Astrocyte (in vitro differentiated cells and primary cell): ENCODE data around the gene S100A11. TPM values are rescaled to one million over a fixed set of nuclear protein-coding genes. Genes with fewer than 3 reads are reported as not detected.
A peak's percentile ranks its signal among the peaks of the same experiment; 100 is the strongest.

ENCODE experiments used
- DNase-seq: peaks from one replicate; pipeline ENCODE4 v3.0.0-alpha.2; 2010; ENCODE audit warnings: low read depth
- FAIRE-seq: peaks from 2 replicates; lab custom pipeline; 2011; peaks lifted over from hg19 to GRCh38; lab: Jason Lieb, UNC
- H2AFZ ChIP-seq: 2 replicates; pipeline ENCODE4 v1.6.0; 2012; ENCODE audit warnings: low read depth, low read length, inconsistent platforms
- H3K27ac ChIP-seq: 2 replicates; pipeline ENCODE4 v1.5.1; 2011; ENCODE audit warnings: low read depth, low read length, inconsistent platforms
- H3K27me3 ChIP-seq: 2 replicates; pipeline ENCODE4 v1.6.0; 2011; ENCODE audit warnings: low read length, inconsistent platforms; ENCODE audit not compliant: insufficient read depth
- H3K36me3 ChIP-seq: 2 replicates; pipeline ENCODE4 v1.5.1; 2011; ENCODE audit warnings: low read length, inconsistent platforms; ENCODE audit not compliant: insufficient read depth
- H3K4me1 ChIP-seq: 2 replicates; pipeline ENCODE4 v1.5.1; 2011; ENCODE audit warnings: low read length, inconsistent platforms; ENCODE audit not compliant: insufficient read depth
- H3K4me2 ChIP-seq: 2 replicates; pipeline ENCODE4 v1.6.0; 2012; ENCODE audit warnings: low read length, inconsistent platforms
- H3K4me3 ChIP-seq: 2 replicates; pipeline ENCODE4 v1.5.1; 2011; ENCODE audit warnings: low read depth, mild to moderate bottlenecking, low read length, inconsistent platforms; ENCODE audit not compliant: insufficient read depth
- H3K79me2 ChIP-seq: 2 replicates; pipeline ENCODE4 v1.6.0; 2012; ENCODE audit warnings: mild to moderate bottlenecking, low read length, inconsistent platforms; ENCODE audit not compliant: insufficient read depth
- H3K9ac ChIP-seq: 2 replicates; pipeline ENCODE4 v1.6.0; 2012; ENCODE audit warnings: mild to moderate bottlenecking, low read length, inconsistent platforms
- H3K9me3 ChIP-seq: 2 replicates; pipeline ENCODE4 v1.5.1; 2012; ENCODE audit warnings: low read depth, mild to moderate bottlenecking, low read length, inconsistent platforms; ENCODE audit not compliant: insufficient read depth
- H4K20me1 ChIP-seq: 2 replicates; pipeline ENCODE4 v1.6.0; 2012; ENCODE audit warnings: low read length, inconsistent platforms; ENCODE audit not compliant: insufficient read depth
- H3K27ac Mint-ChIP-seq: one replicate; pipeline ENCODE4 v1.8.0; 2021; ENCODE audit warnings: mild to moderate bottlenecking, mixed read lengths; ENCODE audit not compliant: unreplicated experiment
- H3K27me3 Mint-ChIP-seq: one replicate; pipeline ENCODE4 v1.8.0; 2021; ENCODE audit warnings: low read depth, mixed read lengths; ENCODE audit not compliant: unreplicated experiment
- H3K36me3 Mint-ChIP-seq: one replicate; pipeline ENCODE4 v1.8.0; 2021; ENCODE audit warnings: low read depth, mixed read lengths; ENCODE audit not compliant: unreplicated experiment
- H3K4me1 Mint-ChIP-seq: one replicate; pipeline ENCODE4 v1.8.0; 2021; ENCODE audit warnings: low read depth, mixed read lengths; ENCODE audit not compliant: unreplicated experiment
- H3K4me3 Mint-ChIP-seq: one replicate; pipeline ENCODE4 v1.8.0; 2021; ENCODE audit warnings: mild to moderate bottlenecking, moderate library complexity, mixed read lengths; ENCODE audit not compliant: unreplicated experiment
- H3K9me3 Mint-ChIP-seq: one replicate; pipeline ENCODE4 v1.8.0; 2021; ENCODE audit warnings: mild to moderate bottlenecking, mixed read lengths; ENCODE audit not compliant: unreplicated experiment
- EZH2 ChIP-seq: IDR thresholded peaks from 2 replicates; pipeline ENCODE4 v1.6.1; 2012; ENCODE audit warnings: mild to moderate bottlenecking, low read length, inconsistent platforms; ENCODE audit not compliant: insufficient read depth
- total RNA-seq: library from RNA; stranded (reverse); gene quantifications from 2 replicates; pipeline ENCODE4 v1.2.1, GENCODE V29; 2021
- TF ChIP-seq, protein P1 (sequence below): IDR thresholded peaks from 2 replicates; pipeline ENCODE4 v1.5.1; 2011; ENCODE audit warnings: low read depth, mild to moderate bottlenecking, inconsistent platforms, low read length, moderate library complexity; ENCODE audit not compliant: insufficient read depth

Gene S100A11
- total RNA-seq, 1 donor from 2014 or later = 1,482 TPM

DNA sequence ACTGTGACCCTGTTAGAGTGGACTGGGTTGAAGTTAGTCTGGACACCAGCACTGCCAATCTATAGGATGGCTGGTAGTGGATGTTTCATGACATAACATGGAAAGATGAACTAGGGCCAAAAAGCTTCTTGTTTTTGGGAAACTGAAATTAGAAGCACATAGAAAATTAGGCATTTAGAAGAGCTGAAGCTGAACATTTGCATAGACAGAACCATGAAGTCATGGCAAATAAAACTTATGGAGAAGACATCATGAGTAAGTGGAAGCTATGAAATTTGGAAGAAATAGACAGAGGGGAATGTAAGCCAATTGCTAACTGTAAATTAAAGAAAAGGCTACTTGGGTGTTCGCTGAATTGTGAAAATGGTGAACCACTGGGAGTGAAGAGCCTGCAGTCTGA, 2.7 kb upstream of the S100A11 start:
- no peak overlapping the region for H3K9ac ChIP-seq
- H3K27ac Mint-ChIP-seq = no peak overlapping the region
- H3K9me3 ChIP-seq = no peaks in the 10 kb centered on the region
- H3K4me3 Mint-ChIP-seq = peak overlapping the region; percentile 29
- H3K36me3 ChIP-seq = no peaks in the 10 kb centered on the region
- peaks cover 10% of the 10 kb centered on the region for H3K36me3 Mint-ChIP-seq
- H3K27me3 Mint-ChIP-seq = no peaks in the 10 kb centered on the region
- H3K27ac ChIP-seq = no peak overlapping the region
- no peak for FAIRE-seq
- no peak overlapping the region for H2AFZ ChIP-seq
- no peak overlapping the region for H3K4me3 ChIP-seq
- peaks cover 9% of the 10 kb centered on the region for H3K4me1 ChIP-seq
- peaks cover 17% of the 10 kb centered on the region for H4K20me1 ChIP-seq
- H3K9me3 Mint-ChIP-seq = peaks cover 2% of the 10 kb centered on the region
- TF ChIP-seq, protein P1, sequence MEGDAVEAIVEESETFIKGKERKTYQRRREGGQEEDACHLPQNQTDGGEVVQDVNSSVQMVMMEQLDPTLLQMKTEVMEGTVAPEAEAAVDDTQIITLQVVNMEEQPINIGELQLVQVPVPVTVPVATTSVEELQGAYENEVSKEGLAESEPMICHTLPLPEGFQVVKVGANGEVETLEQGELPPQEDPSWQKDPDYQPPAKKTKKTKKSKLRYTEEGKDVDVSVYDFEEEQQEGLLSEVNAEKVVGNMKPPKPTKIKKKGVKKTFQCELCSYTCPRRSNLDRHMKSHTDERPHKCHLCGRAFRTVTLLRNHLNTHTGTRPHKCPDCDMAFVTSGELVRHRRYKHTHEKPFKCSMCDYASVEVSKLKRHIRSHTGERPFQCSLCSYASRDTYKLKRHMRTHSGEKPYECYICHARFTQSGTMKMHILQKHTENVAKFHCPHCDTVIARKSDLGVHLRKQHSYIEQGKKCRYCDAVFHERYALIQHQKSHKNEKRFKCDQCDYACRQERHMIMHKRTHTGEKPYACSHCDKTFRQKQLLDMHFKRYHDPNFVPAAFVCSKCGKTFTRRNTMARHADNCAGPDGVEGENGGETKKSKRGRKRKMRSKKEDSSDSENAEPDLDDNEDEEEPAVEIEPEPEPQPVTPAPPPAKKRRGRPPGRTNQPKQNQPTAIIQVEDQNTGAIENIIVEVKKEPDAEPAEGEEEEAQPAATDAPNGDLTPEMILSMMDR = no peak
- TF ChIP-seq EZH2 = no peak
- no peak overlapping the region for H3K4me2 ChIP-seq
- DNase-seq = no peak
- peaks cover 27% of the 10 kb centered on the region for H3K27me3 ChIP-seq
- peaks cover 24% of the 10 kb centered on the region for H3K79me2 ChIP-seq
- peaks cover 1% of the 10 kb centered on the region for H3K4me1 Mint-ChIP-seq

DNA sequence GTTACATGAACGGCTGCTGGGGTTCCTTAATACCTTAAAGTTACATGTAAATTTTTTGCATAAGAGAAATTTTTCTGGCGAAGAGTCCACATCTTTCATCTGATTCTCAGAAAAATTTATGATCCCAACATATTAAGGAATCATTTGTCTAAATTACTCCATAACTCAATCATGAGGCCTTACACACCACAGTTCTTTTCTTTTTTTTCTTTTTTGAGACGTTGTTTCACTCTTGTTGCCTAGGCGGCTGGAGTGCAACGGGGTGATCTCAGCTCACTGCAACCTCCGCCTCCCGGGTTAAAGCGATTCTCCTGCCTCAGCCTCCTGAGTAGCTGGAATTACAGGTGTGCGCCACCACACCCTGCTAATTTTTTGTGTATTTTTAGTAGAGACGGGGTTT, 2.1 kb upstream of the S100A11 start:
- H3K9ac ChIP-seq = no peak overlapping the region
- Mint-ChIP-seq H3K4me3 (no peak overlapping the region), H3K27me3 (no peaks in the 10 kb centered on the region), H3K4me1 (peaks cover 4% of the 10 kb centered on the region), H3K9me3 (peaks cover 2% of the 10 kb centered on the region), H3K27ac (no peak overlapping the region), H3K36me3 (peaks cover 10% of the 10 kb centered on the region)
- no peak for DNase-seq
- H3K4me2 ChIP-seq = no peak overlapping the region
- FAIRE-seq = no peak
- H2AFZ ChIP-seq = no peak overlapping the region
- H3K27me3 ChIP-seq = peaks cover 27% of the 10 kb centered on the region
- peaks cover 15% of the 10 kb centered on the region for H3K4me1 ChIP-seq
- H4K20me1 ChIP-seq = peaks cover 23% of the 10 kb centered on the region
- TF ChIP-seq EZH2 = no peak
- TF ChIP-seq, protein P1 = no peak
- H3K27ac ChIP-seq = no peak overlapping the region
- peaks cover 30% of the 10 kb centered on the region for H3K79me2 ChIP-seq
- H3K36me3 ChIP-seq = no peaks in the 10 kb centered on the region
- no peaks in the 10 kb centered on the region for H3K9me3 ChIP-seq
- no peak overlapping the region for H3K4me3 ChIP-seq

DNA sequence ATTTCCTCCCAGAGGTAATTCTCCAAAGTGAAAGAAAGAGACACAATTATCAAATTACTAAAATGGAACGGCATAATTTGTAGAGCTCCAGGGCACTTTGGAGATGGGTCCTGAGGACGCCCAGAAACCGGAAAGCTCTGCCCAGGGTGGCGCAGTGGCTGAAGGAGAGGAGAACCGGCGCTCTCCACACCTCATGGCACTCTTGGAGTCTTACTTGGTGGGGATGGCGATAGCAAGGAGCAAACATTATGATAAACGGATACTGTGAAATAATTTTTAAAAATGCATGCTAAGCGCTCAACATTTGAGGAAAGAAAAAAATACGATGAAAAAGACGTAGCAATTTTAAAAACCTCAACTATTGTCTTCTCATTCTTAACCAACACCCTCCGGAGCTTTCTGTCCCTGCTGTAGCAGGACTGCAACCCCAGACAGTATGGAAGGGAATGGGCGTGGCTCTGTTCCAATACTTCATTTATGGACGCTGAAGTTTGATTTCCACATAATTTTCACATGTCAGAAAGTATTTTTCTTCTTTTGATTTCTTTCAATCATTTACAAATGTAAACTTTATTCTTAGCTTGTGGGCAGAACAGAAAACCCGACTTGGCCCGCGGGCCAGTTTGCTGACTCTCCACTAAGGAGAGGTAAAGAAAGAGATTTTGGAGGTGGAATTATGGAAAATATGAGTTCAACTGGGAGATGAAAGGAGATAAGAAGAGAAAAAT, 1.1 kb downstream of the S100A11 start:
- Histone ChIP-seq H3K9me3 (no peaks in the 10 kb centered on the region), H2AFZ (no peak overlapping the region), H3K79me2 (peaks cover 40% of the 10 kb centered on the region), H3K4me1 (peaks cover 19% of the 10 kb centered on the region), H3K4me2 (peak overlapping the region; percentile 85), H4K20me1 (peaks cover 43% of the 10 kb centered on the region), H3K36me3 (peaks cover 26% of the 10 kb centered on the region), H3K4me3 (peak overlapping the region; percentile 96), H3K9ac (peak overlapping the region; percentile 99), H3K27me3 (peaks cover 10% of the 10 kb centered on the region), H3K27ac (peak overlapping the region; percentile 94)
- Mint-ChIP-seq H3K36me3 (peaks cover 26% of the 10 kb centered on the region), H3K27me3 (no peaks in the 10 kb centered on the region), H3K27ac (peak overlapping the region; percentile 100), H3K9me3 (peaks cover 5% of the 10 kb centered on the region), H3K4me1 (peaks cover 24% of the 10 kb centered on the region), H3K4me3 (peak overlapping the region; percentile 100)
- no peak for TF ChIP-seq EZH2
- TF ChIP-seq, protein P1 = no peak
- no peak for FAIRE-seq
- DNase-seq = no peak
